ENCODE data around the gene MGST3. TPM values are rescaled to one million over a fixed set of nuclear protein-coding genes. Genes with fewer than 3 reads are reported as not detected.

The MGST3 gene
- total and polyA plus RNA-seq, 2 experiments from 2014 or later = 84.5 to 262 TPM

DNA sequence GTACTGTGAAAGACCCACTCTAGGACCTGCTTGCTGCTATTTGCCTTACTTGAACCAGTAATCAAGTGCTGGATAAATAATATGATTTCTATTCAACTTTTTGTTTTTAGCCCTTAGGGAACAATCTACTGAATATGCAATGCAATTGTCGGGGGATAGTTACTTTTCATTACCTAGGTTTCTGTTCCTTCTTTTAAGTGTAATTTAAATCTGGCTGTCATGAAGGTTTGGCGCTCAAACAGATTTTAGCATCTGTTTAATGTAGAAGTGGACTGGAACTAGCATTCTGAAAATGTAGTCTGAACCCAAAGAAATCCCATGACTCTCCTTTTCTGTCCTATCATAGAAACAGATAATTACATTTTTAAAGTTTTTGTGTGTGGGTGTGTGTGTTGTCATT lies 4.8 kb downstream of the MGST3 start (continued):
- TF ChIP-seq, protein P1, sequence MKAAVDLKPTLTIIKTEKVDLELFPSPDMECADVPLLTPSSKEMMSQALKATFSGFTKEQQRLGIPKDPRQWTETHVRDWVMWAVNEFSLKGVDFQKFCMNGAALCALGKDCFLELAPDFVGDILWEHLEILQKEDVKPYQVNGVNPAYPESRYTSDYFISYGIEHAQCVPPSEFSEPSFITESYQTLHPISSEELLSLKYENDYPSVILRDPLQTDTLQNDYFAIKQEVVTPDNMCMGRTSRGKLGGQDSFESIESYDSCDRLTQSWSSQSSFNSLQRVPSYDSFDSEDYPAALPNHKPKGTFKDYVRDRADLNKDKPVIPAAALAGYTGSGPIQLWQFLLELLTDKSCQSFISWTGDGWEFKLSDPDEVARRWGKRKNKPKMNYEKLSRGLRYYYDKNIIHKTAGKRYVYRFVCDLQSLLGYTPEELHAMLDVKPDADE (IDR thresholded peaks at IDR 0.05) = no peak
- no peak for TF ChIP-seq STAT1 (IDR thresholded peaks at IDR 0.05; ENCODE audit: unreplicated experiment)
- TF ChIP-seq NANOG (IDR thresholded peaks at IDR 0.05; ENCODE audit: borderline replicate concordance) = no peak
- no peak for TF ChIP-seq ZNF331 (CRISPR knock-in tag; IDR thresholded peaks at IDR 0.05; ENCODE audit: low read depth)
- TF ChIP-seq, protein P2, sequence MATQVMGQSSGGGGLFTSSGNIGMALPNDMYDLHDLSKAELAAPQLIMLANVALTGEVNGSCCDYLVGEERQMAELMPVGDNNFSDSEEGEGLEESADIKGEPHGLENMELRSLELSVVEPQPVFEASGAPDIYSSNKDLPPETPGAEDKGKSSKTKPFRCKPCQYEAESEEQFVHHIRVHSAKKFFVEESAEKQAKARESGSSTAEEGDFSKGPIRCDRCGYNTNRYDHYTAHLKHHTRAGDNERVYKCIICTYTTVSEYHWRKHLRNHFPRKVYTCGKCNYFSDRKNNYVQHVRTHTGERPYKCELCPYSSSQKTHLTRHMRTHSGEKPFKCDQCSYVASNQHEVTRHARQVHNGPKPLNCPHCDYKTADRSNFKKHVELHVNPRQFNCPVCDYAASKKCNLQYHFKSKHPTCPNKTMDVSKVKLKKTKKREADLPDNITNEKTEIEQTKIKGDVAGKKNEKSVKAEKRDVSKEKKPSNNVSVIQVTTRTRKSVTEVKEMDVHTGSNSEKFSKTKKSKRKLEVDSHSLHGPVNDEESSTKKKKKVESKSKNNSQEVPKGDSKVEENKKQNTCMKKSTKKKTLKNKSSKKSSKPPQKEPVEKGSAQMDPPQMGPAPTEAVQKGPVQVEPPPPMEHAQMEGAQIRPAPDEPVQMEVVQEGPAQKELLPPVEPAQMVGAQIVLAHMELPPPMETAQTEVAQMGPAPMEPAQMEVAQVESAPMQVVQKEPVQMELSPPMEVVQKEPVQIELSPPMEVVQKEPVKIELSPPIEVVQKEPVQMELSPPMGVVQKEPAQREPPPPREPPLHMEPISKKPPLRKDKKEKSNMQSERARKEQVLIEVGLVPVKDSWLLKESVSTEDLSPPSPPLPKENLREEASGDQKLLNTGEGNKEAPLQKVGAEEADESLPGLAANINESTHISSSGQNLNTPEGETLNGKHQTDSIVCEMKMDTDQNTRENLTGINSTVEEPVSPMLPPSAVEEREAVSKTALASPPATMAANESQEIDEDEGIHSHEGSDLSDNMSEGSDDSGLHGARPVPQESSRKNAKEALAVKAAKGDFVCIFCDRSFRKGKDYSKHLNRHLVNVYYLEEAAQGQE (IDR thresholded peaks at IDR 0.05; ENCODE audit: unreplicated experiment) = no peak
- TF ChIP-seq EZH2phosphoT487 (IDR thresholded peaks at IDR 0.05; ENCODE audit: unreplicated experiment) = no peak

DNA sequence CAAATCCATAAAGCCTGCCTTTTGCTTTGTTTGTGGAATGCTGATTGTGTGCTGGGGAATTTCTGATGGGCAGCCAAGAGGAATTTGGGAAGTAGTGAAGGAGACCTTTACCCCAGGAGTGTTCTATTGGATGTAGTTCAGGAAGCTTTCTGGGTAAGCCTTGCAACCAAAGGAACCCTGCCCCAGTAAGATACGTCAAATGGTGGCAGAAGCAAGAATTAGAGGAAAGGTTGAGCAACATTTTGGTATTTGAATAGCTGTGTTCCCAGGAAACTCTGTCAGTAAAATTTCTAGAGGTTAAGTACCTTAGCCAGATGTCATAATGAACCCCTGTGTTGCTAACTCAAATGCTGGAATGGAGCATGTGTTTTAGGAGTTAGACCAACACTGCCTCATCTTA lies 6.4 kb downstream of the MGST3 start:
- ATAC-seq (no peak), DNase-seq (ENCODE audit: low spot score) (peak; percentile 8)
- Histone ChIP-seq H3K27me3 (ENCODE audit: insufficient read depth) (no peaks in the 10 kb centered on the region), H3K36me3 (ENCODE audit: insufficient read depth) (peaks cover 5% of the 10 kb centered on the region; the same call in 1 of the 2 replicates), H3K79me2 (replicated peaks; ENCODE audit: insufficient read depth) (peaks cover 90% of the 10 kb centered on the region), H3K27ac (ENCODE audit: low read depth) (no peak overlapping the region), H3K9me2 (ENCODE audit: insufficient read depth) (no peaks in the 10 kb centered on the region), H3K4me3 (no peak overlapping the region), H3F3A (replicated peaks; ENCODE audit: low read depth) (no peaks in the 10 kb centered on the region), H3K4me1 (ENCODE audit: insufficient read depth) (peaks cover 36% of the 10 kb centered on the region), H3K4me2 (no peak overlapping the region), H4K20me1 (replicated peaks; ENCODE audit: insufficient read depth) (peaks cover 18% of the 10 kb centered on the region; the same call in 1 of the 2 replicates), H2AFZ (no peak overlapping the region)
- 0 out of 2 replicates have a peak overlapping the region, but pooled peaks have one; percentile 44 for H3K27ac Mint-ChIP-seq
- H3K4me1 Mint-ChIP-seq = peaks cover 37% of the 10 kb centered on the region
- H3K27me3 Mint-ChIP-seq (ENCODE audit: insufficient read depth, low read depth, poor library complexity) = peaks cover 10% of the 10 kb centered on the region
- H3K4me3 Mint-ChIP-seq = no peak overlapping the region
- H3K36me3 Mint-ChIP-seq (ENCODE audit: low read depth) = no peaks in the 10 kb centered on the region
- H3K9me3 Mint-ChIP-seq = no peaks in the 10 kb centered on the region
- TF ChIP-seq ZNF331 (CRISPR knock-in tag; IDR thresholded peaks at IDR 0.05; ENCODE audit: low read depth) (no peak), POLR2AphosphoS5 (IDR thresholded peaks at IDR 0.05; ENCODE audit: low read depth) (no peak), JUNB (IDR thresholded peaks at IDR 0.05; ENCODE audit: unreplicated experiment) (no peak), ZNF114 (CRISPR knock-in tag; IDR thresholded peaks at IDR 0.05) (no peak), EZH2 (IDR thresholded peaks at IDR 0.05; ENCODE audit: low read depth, unreplicated experiment) (no peak)
- TF ChIP-seq, protein P1 (IDR thresholded peaks at IDR 0.05) = no peak
- TF ChIP-seq, protein P2 (IDR thresholded peaks at IDR 0.05; ENCODE audit: unreplicated experiment) = no peak
